ENCODE results near the gene LIPF. TPM values are rescaled to one million over a fixed set of nuclear protein-coding genes. Genes with fewer than 3 reads are reported as not detected.

The LIPF gene
- not detected for total RNA-seq
- polyA plus RNA-seq, result not detected

DNA sequence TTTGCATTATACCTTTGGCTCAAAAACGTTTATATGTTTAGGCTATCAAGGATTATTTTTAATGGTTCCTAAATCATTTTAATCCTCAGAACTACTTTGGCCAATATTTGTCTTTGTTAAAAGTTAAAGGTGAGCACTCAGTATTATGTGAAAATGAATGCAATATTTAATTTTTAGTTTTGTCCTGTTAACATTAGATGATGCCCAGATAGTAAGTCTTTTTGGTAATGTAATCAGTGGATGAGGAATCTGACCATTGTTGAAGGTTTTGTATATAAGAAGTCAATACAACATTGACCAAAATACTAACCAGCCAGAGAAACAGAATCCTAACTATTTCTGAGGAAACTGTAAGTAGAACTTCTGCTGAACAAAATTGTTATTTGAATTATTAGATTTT lies at the start of gene LIPF:
TSS of gene LIPF (plus strand) at position 301 of the 400 bp plus-strand sequence. CDS start 2,856 bp downstream, outside the sequence.
- H3K27ac ChIP-seq (ENCODE audit: low read depth in 1 of 2, low read length in 2 of 2), result no peak within 1 kb of the TSS
- H3K9me3 ChIP-seq (ENCODE audit: control insufficient read depth in 4 of 4, low read length in 3 of 4), result peaks cover 0 to 1% (median 0%) of the 10 kb centered on the region in 4 donors
- no peak within 1 kb of the TSS for H3K4me3 ChIP-seq (ENCODE audit: low read depth in 1 of 3, low read length in 3 of 3)
- H3K9ac ChIP-seq (ENCODE audit: low read depth in 1 of 2, low read length in 2 of 2), result no peak within 1 kb of the TSS
- no peaks in the 10 kb centered on the region for H3K4me1 ChIP-seq (ENCODE audit: control insufficient read depth in 4 of 4, insufficient read depth in 4 of 4, low read length in 3 of 4)
- TF ChIP-seq GABPA (IDR thresholded peaks at IDR 0.05 in 1 of 2, conservative IDR thresholded peaks at IDR 0.05 in 1 of 2), result no peak
- TF ChIP-seq, protein P1, sequence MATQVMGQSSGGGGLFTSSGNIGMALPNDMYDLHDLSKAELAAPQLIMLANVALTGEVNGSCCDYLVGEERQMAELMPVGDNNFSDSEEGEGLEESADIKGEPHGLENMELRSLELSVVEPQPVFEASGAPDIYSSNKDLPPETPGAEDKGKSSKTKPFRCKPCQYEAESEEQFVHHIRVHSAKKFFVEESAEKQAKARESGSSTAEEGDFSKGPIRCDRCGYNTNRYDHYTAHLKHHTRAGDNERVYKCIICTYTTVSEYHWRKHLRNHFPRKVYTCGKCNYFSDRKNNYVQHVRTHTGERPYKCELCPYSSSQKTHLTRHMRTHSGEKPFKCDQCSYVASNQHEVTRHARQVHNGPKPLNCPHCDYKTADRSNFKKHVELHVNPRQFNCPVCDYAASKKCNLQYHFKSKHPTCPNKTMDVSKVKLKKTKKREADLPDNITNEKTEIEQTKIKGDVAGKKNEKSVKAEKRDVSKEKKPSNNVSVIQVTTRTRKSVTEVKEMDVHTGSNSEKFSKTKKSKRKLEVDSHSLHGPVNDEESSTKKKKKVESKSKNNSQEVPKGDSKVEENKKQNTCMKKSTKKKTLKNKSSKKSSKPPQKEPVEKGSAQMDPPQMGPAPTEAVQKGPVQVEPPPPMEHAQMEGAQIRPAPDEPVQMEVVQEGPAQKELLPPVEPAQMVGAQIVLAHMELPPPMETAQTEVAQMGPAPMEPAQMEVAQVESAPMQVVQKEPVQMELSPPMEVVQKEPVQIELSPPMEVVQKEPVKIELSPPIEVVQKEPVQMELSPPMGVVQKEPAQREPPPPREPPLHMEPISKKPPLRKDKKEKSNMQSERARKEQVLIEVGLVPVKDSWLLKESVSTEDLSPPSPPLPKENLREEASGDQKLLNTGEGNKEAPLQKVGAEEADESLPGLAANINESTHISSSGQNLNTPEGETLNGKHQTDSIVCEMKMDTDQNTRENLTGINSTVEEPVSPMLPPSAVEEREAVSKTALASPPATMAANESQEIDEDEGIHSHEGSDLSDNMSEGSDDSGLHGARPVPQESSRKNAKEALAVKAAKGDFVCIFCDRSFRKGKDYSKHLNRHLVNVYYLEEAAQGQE (IDR thresholded peaks at IDR 0.05), result no peak
- no peak for TF ChIP-seq EGR1 (IDR thresholded peaks at IDR 0.05; ENCODE audit: low read depth in 2 of 2)
- TF ChIP-seq, protein P2, sequence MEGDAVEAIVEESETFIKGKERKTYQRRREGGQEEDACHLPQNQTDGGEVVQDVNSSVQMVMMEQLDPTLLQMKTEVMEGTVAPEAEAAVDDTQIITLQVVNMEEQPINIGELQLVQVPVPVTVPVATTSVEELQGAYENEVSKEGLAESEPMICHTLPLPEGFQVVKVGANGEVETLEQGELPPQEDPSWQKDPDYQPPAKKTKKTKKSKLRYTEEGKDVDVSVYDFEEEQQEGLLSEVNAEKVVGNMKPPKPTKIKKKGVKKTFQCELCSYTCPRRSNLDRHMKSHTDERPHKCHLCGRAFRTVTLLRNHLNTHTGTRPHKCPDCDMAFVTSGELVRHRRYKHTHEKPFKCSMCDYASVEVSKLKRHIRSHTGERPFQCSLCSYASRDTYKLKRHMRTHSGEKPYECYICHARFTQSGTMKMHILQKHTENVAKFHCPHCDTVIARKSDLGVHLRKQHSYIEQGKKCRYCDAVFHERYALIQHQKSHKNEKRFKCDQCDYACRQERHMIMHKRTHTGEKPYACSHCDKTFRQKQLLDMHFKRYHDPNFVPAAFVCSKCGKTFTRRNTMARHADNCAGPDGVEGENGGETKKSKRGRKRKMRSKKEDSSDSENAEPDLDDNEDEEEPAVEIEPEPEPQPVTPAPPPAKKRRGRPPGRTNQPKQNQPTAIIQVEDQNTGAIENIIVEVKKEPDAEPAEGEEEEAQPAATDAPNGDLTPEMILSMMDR (IDR thresholded peaks at IDR 0.05; ENCODE audit: low read depth, low read length, missing input control), result no peak
- no peak for TF ChIP-seq FOXA2 (IDR thresholded peaks at IDR 0.05)
- no peak for TF ChIP-seq YY1 (IDR thresholded peaks at IDR 0.05)
- TF ChIP-seq HNF4A (conservative IDR thresholded peaks at IDR 0.05), result no peak
- no peak for TF ChIP-seq RAD21 (IDR thresholded peaks at IDR 0.05)
- TF ChIP-seq NR2F2 (IDR thresholded peaks at IDR 0.05), result no peak
- TF ChIP-seq JUND (IDR thresholded peaks at IDR 0.05), result no peak
- no peak for TF ChIP-seq RXRA (IDR thresholded peaks at IDR 0.05)
- no peak for TF ChIP-seq ATF3 (IDR thresholded peaks at IDR 0.05)
- TF ChIP-seq HNF4G (IDR thresholded peaks at IDR 0.05), result no peak
- TF ChIP-seq, protein P3, sequence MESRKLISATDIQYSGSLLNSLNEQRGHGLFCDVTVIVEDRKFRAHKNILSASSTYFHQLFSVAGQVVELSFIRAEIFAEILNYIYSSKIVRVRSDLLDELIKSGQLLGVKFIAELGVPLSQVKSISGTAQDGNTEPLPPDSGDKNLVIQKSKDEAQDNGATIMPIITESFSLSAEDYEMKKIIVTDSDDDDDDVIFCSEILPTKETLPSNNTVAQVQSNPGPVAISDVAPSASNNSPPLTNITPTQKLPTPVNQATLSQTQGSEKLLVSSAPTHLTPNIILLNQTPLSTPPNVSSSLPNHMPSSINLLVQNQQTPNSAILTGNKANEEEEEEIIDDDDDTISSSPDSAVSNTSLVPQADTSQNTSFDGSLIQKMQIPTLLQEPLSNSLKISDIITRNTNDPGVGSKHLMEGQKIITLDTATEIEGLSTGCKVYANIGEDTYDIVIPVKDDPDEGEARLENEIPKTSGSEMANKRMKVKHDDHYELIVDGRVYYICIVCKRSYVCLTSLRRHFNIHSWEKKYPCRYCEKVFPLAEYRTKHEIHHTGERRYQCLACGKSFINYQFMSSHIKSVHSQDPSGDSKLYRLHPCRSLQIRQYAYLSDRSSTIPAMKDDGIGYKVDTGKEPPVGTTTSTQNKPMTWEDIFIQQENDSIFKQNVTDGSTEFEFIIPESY (IDR thresholded peaks at IDR 0.05), result no peak
- no peak for TF ChIP-seq TAF1 (conservative IDR thresholded peaks at IDR 0.05)
- TF ChIP-seq FOXA1 (IDR thresholded peaks at IDR 0.05), result no peak
- TF ChIP-seq, protein P4, sequence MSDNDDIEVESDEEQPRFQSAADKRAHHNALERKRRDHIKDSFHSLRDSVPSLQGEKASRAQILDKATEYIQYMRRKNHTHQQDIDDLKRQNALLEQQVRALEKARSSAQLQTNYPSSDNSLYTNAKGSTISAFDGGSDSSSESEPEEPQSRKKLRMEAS (IDR thresholded peaks at IDR 0.05), result no peak
- TF ChIP-seq SP1 (IDR thresholded peaks at IDR 0.05), result no peak
- H3K36me3 ChIP-seq (ENCODE audit: control insufficient read depth in 4 of 4, insufficient read depth in 3 of 4, low read depth in 1 of 4, low read length in 3 of 4), result no peaks in the 10 kb centered on the region
- H3K27me3 ChIP-seq (ENCODE audit: control insufficient read depth in 4 of 4, insufficient read depth in 4 of 4, low read length in 3 of 4), result no peaks in the 10 kb centered on the region
- 34% methylated on average over 1 of the region's 1 CpG for WGBS
- no peak for DNase-seq (ENCODE audit: low spot score)
